Measurements from ENCODE around the gene GRM8.

GRCh38 chr7:126499481-126499880 lies 753.3 kb downstream of the GRM8 start:
- no peak for TF ChIP-seq POLR2A (IDR thresholded peaks at IDR 0.05; ENCODE audit: low read depth, low read length)
- no peak for TF ChIP-seq TAF1 (IDR thresholded peaks at IDR 0.05; ENCODE audit: borderline replicate concordance, low read depth, low read length)
- no peak for TF ChIP-seq POLR2AphosphoS5 (IDR thresholded peaks at IDR 0.05; ENCODE audit: low read depth, low read length)

All from GM12892 (cell line).